Measurements from ENCODE around the gene TCF3.
"Not testable (repeated sequence)": the region's sequence is repeated elsewhere in the genome, so short reads cannot be mapped to it uniquely, and the experiment has no call there.

TCF3 gene

GRCh38 chr19:1652471-1653299 lies at the start of gene TCF3:
Gene TCF3 (minus strand): TSS chr19:1652615. CDS start chr19:1650248, 2,367 bp downstream.
- no peak for TF ChIP-seq CTCF (IDR thresholded peaks at IDR 0.05; ENCODE audit: insufficient read depth, low read depth, low read length, missing control alignments)
- peak; percentile 99 for DNase-seq (ENCODE audit: low read depth)
- H3K4me3 ChIP-seq (ENCODE audit: low read depth, low read length), result peak within 1 kb of the TSS; percentile 72

GRCh38 chr19:1700733-1701663 lies 48.6 kb upstream of the TCF3 start:
- no peak for TF ChIP-seq CTCF (IDR thresholded peaks at IDR 0.05; ENCODE audit: insufficient read depth, low read depth, low read length, missing control alignments)
- no peak overlapping the region for H3K4me3 ChIP-seq (ENCODE audit: low read depth, low read length)
- DNase-seq (ENCODE audit: low read depth), result no peak

- no peak for TF ChIP-seq CTCF (IDR thresholded peaks at IDR 0.05; ENCODE audit: insufficient read depth, low read depth, low read length, missing control alignments)
- H3K4me3 ChIP-seq (ENCODE audit: low read depth, low read length), result no peak overlapping the region
- no peak for DNase-seq (ENCODE audit: low read depth)
These were observed 47.8 kb upstream of the TCF3 start for GRCh38 chr19:1699998-1700732.

GRCh38 chr19:1699386-1699785 lies 47.0 kb upstream of the TCF3 start:
- DNase-seq (ENCODE audit: low read depth), result no peak
- no peak overlapping the region for H3K4me3 ChIP-seq (ENCODE audit: low read depth, low read length)
- TF ChIP-seq CTCF (IDR thresholded peaks at IDR 0.05; ENCODE audit: insufficient read depth, low read depth, low read length, missing control alignments), result no peak

- DNase-seq (ENCODE audit: low read depth), result no peak
- TF ChIP-seq CTCF (IDR thresholded peaks at IDR 0.05; ENCODE audit: insufficient read depth, low read depth, low read length, missing control alignments), result no peak
- no peak overlapping the region for H3K4me3 ChIP-seq (ENCODE audit: low read depth, low read length)
These were observed 46.2 kb upstream of the TCF3 start for GRCh38 chr19:1698636-1699035.

GRCh38 chr19:1695481-1695880 lies 43.1 kb upstream of the TCF3 start:
- H3K4me3 ChIP-seq (ENCODE audit: low read depth, low read length); DNase-seq (ENCODE audit: low read depth): not testable (repeated sequence)
